T1000 (cell line): ENCODE data around the gene ADPGK.

Source experiments
- DNase-seq: peaks from one replicate; lab custom pipeline; 2025; ENCODE audit warnings: mixed read lengths; lab: John Stamatoyannopoulos, UW

ADPGK gene

GRCh38 chr15:72790302-72790910 lies 6.8 kb upstream of the ADPGK start:
- DNase-seq = no peak

- no peak for DNase-seq
These were observed 4.0 kb upstream of the ADPGK start for GRCh38 chr15:72787526-72787925.

- DNase-seq = no peak
These were observed 3.3 kb upstream of the ADPGK start for GRCh38 chr15:72786676-72787345.

GRCh38 chr15:72786242-72786641 lies 2.7 kb upstream of the ADPGK start:
- DNase-seq = no peak

GRCh38 chr15:72785841-72786240 lies 2.3 kb upstream of the ADPGK start:
- DNase-seq = no peak

GRCh38 chr15:72785432-72785831 lies 1.9 kb upstream of the ADPGK start:
- DNase-seq = no peak

GRCh38 chr15:72784456-72784876 lies 908 bp upstream of the ADPGK start:
- no peak for DNase-seq

- no peak for DNase-seq
These were observed 436 bp downstream of the ADPGK start for GRCh38 chr15:72783004-72783639.

GRCh38 chr15:72782274-72783003 lies 1.1 kb downstream of the ADPGK start:
- DNase-seq = no peak

GRCh38 chr15:72781631-72782030 lies 1.9 kb downstream of the ADPGK start:
- no peak for DNase-seq

- DNase-seq = no peak
These were observed 4.8 kb downstream of the ADPGK start for GRCh38 chr15:72778796-72779195.

- no peak for DNase-seq
These were observed 8.7 kb downstream of the ADPGK start for GRCh38 chr15:72774696-72775383.

- no peak for DNase-seq
These were observed 12.2 kb downstream of the ADPGK start for GRCh38 chr15:72771329-72771725.

GRCh38 chr15:72770673-72771328 lies 12.8 kb downstream of the ADPGK start:
- no peak for DNase-seq

- DNase-seq = no peak
These were observed 16.8 kb downstream of the ADPGK start for GRCh38 chr15:72766780-72767179.

- DNase-seq = no peak
These were observed 17.5 kb downstream of the ADPGK start for GRCh38 chr15:72766025-72766424.

GRCh38 chr15:72764656-72765055 lies 18.9 kb downstream of the ADPGK start:
- DNase-seq = no peak

- no peak for DNase-seq
These were observed 22.8 kb downstream of the ADPGK start for GRCh38 chr15:72760590-72761260.

- DNase-seq = no peak
These were observed 25.4 kb downstream of the ADPGK start for GRCh38 chr15:72758182-72758581.

GRCh38 chr15:72754096-72754495 lies 29.5 kb downstream of the ADPGK start:
- DNase-seq = no peak
